Effector memory CD8-positive, alpha-beta T cell (primary cell): ENCODE measurements around the gene LMNB1.
"Not testable (repeated sequence)": the region's sequence is repeated elsewhere in the genome, so short reads cannot be mapped to it uniquely, and the experiment has no call there.

Experiments used
- ATAC-seq: fragments of 150-1000 bp; cut with Tn5 transposase; replicated peaks from 2 replicates; pipeline ENCODE4 v1.10.0; 2021; ENCODE audit warnings: mild to moderate bottlenecking, moderate library complexity
- DNase-seq, 3 experiments: peaks; one replicate each; pipeline ENCODE4 v3.0.0; 2021
- H3K27ac Mint-ChIP-seq, 2 donors: one replicate each; pipeline ENCODE4 v1.8.0; 2022; ENCODE audit warnings: mild to moderate bottlenecking in 2 of 2, mixed read lengths in 2 of 2, moderate library complexity in 2 of 2
- H3K27me3 Mint-ChIP-seq, 2 donors: one replicate each; pipeline ENCODE4 v1.8.0; 2022; ENCODE audit warnings: mixed read lengths in 2 of 2
- H3K36me3 Mint-ChIP-seq: one replicate; pipeline ENCODE4 v1.8.0; 2022; ENCODE audit warnings: mild to moderate bottlenecking, moderate library complexity, mixed read lengths; ENCODE audit not compliant: insufficient read depth
- H3K4me1 Mint-ChIP-seq, 2 donors: one replicate each; pipeline ENCODE4 v1.8.0; 2022; ENCODE audit warnings: low read depth in 2 of 2, mixed read lengths in 2 of 2
- H3K4me3 Mint-ChIP-seq, 2 donors: one replicate each; pipeline ENCODE4 v1.8.0; 2022; ENCODE audit warnings: mild to moderate bottlenecking in 2 of 2, mixed read lengths in 2 of 2, moderate library complexity in 2 of 2
- H3K9me3 Mint-ChIP-seq, 2 donors: one replicate each; pipeline ENCODE4 v1.8.0; 2022; ENCODE audit warnings: mixed read lengths in 2 of 2

LMNB1 gene

DNA sequence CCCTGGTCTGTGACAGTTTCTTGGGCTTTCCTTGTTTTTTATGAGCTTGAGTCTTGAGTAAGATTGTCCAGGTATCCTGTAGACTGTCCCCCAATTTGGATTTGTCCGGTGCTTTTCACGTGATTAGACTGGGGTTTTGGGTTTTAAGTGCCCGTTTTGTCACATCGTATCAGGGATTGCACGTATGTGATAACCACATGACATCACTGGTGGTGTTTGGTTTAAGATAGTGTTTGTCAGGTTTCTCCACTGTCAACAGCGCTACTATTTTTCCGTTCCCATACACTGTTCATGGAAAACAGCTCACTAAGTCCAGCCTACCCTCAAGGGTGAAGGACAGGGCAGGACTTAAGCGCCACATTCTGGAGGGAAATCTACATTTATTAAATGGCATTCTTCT is 39.7 kb downstream of the LMNB1 start:
- no peaks in the 10 kb centered on the region for H3K27me3 Mint-ChIP-seq
- ATAC-seq (peak; percentile 65), DNase-seq (peak; percentile 5 to 21 (median 7))
- H3K27ac Mint-ChIP-seq, result peak overlapping the region; percentile 1 to 88
- H3K4me1 Mint-ChIP-seq, result peaks cover 5 to 21% of the 10 kb centered on the region in 2 donors
- H3K9me3 Mint-ChIP-seq, result no peaks in the 10 kb centered on the region
- H3K4me3 Mint-ChIP-seq, result peak overlapping the region in 1 of 2 donors; percentile 19
- peaks cover 47% of the 10 kb centered on the region for H3K36me3 Mint-ChIP-seq

DNA sequence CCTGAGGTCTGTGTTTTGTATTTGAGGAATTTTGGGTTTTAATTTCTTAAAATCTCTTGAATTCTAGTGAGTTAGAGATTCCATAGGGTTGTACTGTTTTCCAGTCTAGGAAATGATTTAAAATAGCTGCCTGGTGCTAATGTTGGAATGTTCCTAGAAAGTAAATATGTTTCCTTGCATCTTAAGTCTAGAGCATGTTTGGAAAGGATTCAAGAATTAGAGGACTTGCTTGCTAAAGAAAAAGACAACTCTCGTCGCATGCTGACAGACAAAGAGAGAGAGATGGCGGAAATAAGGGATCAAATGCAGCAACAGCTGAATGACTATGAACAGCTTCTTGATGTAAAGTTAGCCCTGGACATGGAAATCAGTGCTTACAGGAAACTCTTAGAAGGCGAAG is 41.8 kb downstream of the LMNB1 start:
- Mint-ChIP-seq H3K36me3 (peaks cover 34% of the 10 kb centered on the region), H3K9me3 (no peaks in the 10 kb centered on the region), H3K27ac (no peak overlapping the region), H3K4me1 (peaks cover 0 to 14% of the 10 kb centered on the region in 2 donors), H3K27me3 (no peaks in the 10 kb centered on the region), H3K4me3 (no peak overlapping the region)
- no peak for DNase-seq
- no peak for ATAC-seq

DNA sequence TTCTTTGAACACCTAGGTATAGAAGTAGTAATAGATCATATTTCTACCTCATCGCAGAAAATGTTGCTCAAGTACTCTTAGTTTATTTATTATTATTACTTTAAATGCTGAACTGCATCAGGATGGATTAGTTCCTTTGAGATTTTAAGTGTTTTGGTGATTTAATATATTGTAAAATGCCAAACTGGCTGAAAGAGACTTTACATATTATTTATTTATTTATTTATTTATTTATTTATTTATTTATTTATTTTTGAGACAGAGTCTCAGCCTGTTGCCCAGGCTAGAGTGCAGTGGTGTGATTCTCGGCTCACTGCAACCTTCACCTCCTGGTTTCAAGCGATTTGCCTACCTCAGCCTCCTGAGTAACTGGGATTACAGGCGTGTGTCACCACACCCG is 42.3 kb downstream of the LMNB1 start:
- ATAC-seq (no peak), DNase-seq (no peak)
- H3K27ac Mint-ChIP-seq, result no peak overlapping the region
- H3K36me3 Mint-ChIP-seq, result peaks cover 29% of the 10 kb centered on the region
- H3K4me1 Mint-ChIP-seq, result peaks cover 0 to 14% of the 10 kb centered on the region in 2 donors
- H3K27me3 Mint-ChIP-seq, result no peaks in the 10 kb centered on the region
- H3K9me3 Mint-ChIP-seq, result no peaks in the 10 kb centered on the region
- H3K4me3 Mint-ChIP-seq, result no peak overlapping the region

DNA sequence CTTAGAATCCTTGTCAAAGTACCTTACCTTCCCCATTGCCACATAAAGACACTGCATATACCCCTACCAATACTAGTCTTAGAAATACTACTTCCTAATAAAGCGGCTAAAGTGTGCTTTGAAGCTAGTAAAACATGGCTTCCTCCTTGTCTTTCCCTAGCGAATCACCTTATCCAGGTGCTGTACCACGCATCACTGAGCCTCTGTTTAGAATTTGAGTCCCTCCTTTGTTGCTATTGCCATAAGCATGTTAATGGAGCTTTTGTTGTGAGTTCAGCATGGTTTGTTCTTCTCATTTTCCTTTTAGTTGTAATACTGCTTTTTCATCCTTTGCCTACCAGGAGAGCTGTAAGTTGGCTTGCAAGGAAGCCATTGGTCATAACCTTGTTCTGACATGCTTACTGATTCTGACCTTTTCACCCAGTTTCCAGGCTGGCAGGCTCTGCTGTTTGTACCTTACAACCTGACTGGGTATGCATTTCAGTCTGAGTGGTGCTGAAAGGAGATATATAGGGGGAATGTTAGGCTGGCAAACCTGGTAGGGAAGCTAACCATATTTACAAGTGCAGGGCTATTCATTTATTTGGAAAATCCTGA is 49.8 kb downstream of the LMNB1 start:
- Mint-ChIP-seq H3K9me3 (no peaks in the 10 kb centered on the region), H3K4me1 (no peaks in the 10 kb centered on the region), H3K36me3 (peaks cover 17% of the 10 kb centered on the region), H3K27ac (no peak overlapping the region), H3K4me3 (no peak overlapping the region), H3K27me3 (no peaks in the 10 kb centered on the region)
- no peak for ATAC-seq
- DNase-seq, result no peak

DNA sequence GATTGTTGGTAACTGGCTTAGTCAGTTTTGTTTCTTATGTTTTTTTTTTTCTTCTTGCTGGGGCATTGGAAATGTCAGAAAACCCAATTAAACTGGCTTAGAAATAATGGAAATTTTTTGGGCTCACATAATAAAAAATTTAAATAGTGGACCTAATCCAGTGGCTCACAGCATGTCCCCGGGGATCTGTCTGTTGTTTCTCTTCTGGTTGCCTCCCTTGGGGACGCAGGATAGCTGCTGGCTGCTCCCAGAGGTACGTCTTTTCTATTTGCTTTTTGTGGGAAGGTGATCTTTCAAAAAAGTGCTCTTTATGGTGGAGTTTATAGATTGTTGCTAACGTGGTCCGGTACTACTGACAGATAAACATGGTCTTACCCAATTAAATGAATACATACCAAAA is 52.2 kb downstream of the LMNB1 start:
- Mint-ChIP-seq H3K4me3 (no peak overlapping the region), H3K27me3 (no peaks in the 10 kb centered on the region), H3K27ac (peak overlapping the region in 1 of 2 donors; percentile 35), H3K4me1 (no peaks in the 10 kb centered on the region), H3K36me3 (peaks cover 25% of the 10 kb centered on the region), H3K9me3 (no peaks in the 10 kb centered on the region)
- ATAC-seq (no peak), DNase-seq (no peak)

DNA sequence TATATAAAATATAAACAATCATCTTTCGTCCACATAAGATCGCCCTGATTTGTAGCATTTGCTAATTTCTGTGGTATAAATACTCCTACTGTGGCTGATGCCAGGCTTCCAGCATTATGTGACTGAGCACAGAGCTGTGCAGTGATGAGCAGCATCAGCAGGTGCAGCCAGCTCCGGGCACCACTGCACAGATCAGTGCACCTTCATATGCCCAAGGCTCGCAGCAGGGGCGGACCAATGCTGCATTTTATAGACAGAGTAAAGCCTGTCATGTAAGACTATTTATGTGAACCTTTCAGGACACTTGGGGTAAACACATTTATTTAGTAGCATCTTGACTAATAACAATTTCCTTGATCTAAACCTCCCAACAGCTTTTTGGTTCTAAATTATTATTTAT is 53.1 kb downstream of the LMNB1 start:
- Mint-ChIP-seq H3K27me3 (no peaks in the 10 kb centered on the region), H3K4me1 (no peaks in the 10 kb centered on the region), H3K4me3 (no peak overlapping the region), H3K9me3 (no peaks in the 10 kb centered on the region), H3K36me3 (peaks cover 29% of the 10 kb centered on the region), H3K27ac (no peak overlapping the region)
- ATAC-seq (no peak), DNase-seq (no peak)

DNA sequence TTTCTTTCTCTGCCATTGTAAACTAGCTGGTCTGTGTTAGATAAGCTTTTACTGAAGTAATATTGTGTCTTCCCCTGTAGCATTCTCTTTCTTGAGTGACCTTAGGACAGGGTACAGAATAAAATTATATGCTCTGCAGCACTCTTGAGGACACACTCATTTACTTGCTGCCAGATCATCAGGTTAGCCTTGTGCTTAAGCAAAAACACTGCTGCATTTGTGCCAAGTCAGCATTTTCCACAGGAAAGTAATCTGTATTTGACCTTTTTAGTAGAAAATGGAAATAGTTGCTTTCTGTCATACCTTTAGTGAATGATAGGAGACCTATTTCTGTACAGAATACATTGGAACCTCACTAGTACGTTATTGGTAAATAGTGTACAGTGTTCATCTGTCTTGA is 54.2 kb downstream of the LMNB1 start:
- ATAC-seq (no peak), DNase-seq (no peak)
- no peaks in the 10 kb centered on the region for H3K27me3 Mint-ChIP-seq
- H3K4me3 Mint-ChIP-seq, result no peak overlapping the region
- no peaks in the 10 kb centered on the region for H3K4me1 Mint-ChIP-seq
- H3K36me3 Mint-ChIP-seq, result peaks cover 33% of the 10 kb centered on the region
- H3K9me3 Mint-ChIP-seq, result no peaks in the 10 kb centered on the region
- peak overlapping the region in 1 of 2 donors; percentile 28 for H3K27ac Mint-ChIP-seq

DNA sequence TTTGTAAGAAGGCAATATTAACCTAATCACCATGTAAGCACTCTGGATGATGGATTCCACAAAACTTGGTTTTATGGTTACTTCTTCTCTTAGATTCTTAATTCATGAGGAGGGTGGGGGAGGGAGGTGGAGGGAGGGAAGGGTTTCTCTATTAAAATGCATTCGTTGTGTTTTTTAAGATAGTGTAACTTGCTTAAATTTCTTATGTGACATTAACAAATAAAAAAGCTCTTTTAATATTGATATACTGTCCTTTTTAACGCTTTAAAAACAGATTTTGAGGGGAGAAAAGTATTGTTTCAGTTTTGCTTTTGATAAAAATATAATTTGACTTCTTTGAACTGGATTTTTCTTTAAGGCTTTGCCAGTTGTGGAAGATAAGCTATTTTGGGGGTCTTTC is 59.8 kb downstream of the LMNB1 start:
- DNase-seq (no peak), ATAC-seq (no peak)
- no peak overlapping the region for H3K27ac Mint-ChIP-seq
- H3K4me1 Mint-ChIP-seq, result no peaks in the 10 kb centered on the region
- no peaks in the 10 kb centered on the region for H3K9me3 Mint-ChIP-seq
- H3K36me3 Mint-ChIP-seq, result peaks cover 31% of the 10 kb centered on the region
- no peak overlapping the region for H3K4me3 Mint-ChIP-seq
- H3K27me3 Mint-ChIP-seq, result no peaks in the 10 kb centered on the region

DNA sequence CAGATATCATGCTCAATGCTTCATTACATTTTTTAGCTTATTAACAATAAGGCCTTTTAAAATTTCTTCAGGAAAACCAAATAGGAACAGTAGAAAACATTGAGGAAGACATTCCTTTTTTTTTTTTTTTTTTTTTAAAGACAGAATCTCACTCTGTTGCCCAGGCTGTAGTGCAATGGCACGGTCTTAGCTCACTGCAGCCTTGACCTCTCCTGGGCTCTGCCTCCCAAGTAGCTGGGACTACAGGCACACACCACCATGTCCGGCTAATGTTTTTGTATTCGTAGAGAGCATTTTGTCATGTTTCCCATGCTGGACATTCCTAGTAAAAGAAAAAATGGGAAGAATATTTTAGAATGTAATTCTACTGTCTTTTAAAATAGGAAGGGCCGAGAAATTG is 60.3 kb downstream of the LMNB1 start:
- H3K4me3 Mint-ChIP-seq, result no peak overlapping the region

DNA sequence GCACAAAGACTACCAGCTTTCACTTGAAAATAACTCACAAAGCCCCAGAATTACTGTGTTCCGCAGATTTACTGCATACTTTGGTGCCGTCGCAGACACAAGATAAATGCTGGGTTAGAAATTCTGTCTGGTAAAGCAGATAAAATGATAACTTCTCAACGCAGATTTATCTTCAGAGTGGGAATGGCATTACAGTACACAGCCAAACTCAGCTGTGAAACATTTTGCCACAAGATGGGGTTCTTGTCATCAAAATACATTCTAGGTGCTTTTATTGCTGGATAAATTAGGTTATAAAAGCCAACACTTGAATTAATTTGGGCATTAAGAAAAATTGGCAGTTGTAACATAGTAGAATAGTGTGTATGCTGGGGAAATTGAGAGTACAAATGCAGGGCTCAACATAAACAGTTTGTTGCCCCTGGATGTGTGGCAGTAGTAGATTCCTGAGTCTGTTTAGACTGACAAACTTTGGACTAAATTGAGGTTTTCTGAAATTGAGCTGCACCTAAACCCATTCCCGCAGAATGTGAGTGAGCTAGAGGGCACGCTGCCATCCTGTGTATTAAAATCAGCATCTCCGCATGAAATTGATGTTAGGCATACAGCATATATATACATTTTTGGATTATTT is 61.1 kb downstream of the LMNB1 start:
- no peak overlapping the region for H3K27ac Mint-ChIP-seq
- ATAC-seq (no peak), DNase-seq (no peak)
- no peaks in the 10 kb centered on the region for H3K27me3 Mint-ChIP-seq
- H3K36me3 Mint-ChIP-seq, result peaks cover 26% of the 10 kb centered on the region
- H3K4me3 Mint-ChIP-seq, result no peak overlapping the region
- H3K9me3 Mint-ChIP-seq, result no peaks in the 10 kb centered on the region
- no peaks in the 10 kb centered on the region for H3K4me1 Mint-ChIP-seq

More for the DNA sequence above, 60.3 kb downstream of the LMNB1 start:
- no peaks in the 10 kb centered on the region for H3K9me3 Mint-ChIP-seq
- ATAC-seq (no peak), DNase-seq (no peak)
- H3K27ac Mint-ChIP-seq, result no peak overlapping the region
- peaks cover 29% of the 10 kb centered on the region for H3K36me3 Mint-ChIP-seq
- no peaks in the 10 kb centered on the region for H3K27me3 Mint-ChIP-seq
- no peaks in the 10 kb centered on the region for H3K4me1 Mint-ChIP-seq

DNA sequence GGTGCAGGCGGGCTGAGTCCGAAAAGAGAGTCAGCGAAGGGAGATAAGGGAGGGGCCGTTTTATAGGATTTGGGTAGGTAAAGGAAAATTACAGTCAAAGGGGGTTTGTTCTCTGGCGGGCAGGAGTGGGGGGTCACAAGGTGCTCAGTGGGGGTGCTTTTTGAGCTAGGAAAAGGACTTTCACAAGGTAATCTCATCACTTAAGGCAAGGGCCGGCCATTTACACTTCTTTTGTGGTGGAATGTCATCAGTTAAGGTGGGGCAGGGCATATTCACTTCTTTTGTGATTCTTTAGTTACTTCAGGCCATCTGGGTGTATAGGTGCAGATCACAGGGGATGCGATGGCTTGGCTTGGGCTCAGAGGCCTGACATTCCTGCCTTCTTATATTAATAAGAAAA is 62.5 kb downstream of the LMNB1 start:
- not testable (repeated sequence) for DNase-seq, H3K27me3 Mint-ChIP-seq, H3K4me1 Mint-ChIP-seq, H3K4me3 Mint-ChIP-seq, H3K9me3 Mint-ChIP-seq, ATAC-seq
- Mint-ChIP-seq H3K36me3 (peaks cover 19% of the 10 kb centered on the region), H3K27ac (peak overlapping the region in 1 of 2 donors; percentile 14)

DNA sequence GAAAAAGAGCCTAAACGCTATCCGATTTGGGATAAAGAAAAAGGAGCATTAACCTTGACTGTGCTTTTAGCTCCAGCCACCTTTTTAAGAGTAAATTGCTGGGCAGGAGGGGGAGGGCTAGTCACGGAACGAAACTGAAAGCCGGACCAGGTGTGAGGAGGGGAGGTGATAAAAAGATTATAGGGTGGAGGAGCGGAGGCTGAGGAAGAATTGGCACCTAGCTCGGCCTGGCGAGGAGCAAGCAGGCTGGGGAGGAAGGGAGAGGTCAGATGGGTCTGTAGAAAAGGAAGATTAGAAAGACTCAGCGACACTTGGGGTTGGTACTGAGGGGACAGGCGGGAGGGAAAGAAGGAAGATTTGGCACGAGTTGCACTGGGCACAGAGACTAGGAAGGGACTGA is 66.4 kb downstream of the LMNB1 start:
- not testable (repeated sequence) for H3K27me3 Mint-ChIP-seq, H3K36me3 Mint-ChIP-seq, ATAC-seq, DNase-seq, H3K9me3 Mint-ChIP-seq
- Mint-ChIP-seq H3K4me1 (peaks cover 8 to 20% of the 10 kb centered on the region in 2 donors), H3K4me3 (peak overlapping the region in 1 of 2 donors; percentile 49), H3K27ac (peak overlapping the region; percentile 28 to 33)

DNA sequence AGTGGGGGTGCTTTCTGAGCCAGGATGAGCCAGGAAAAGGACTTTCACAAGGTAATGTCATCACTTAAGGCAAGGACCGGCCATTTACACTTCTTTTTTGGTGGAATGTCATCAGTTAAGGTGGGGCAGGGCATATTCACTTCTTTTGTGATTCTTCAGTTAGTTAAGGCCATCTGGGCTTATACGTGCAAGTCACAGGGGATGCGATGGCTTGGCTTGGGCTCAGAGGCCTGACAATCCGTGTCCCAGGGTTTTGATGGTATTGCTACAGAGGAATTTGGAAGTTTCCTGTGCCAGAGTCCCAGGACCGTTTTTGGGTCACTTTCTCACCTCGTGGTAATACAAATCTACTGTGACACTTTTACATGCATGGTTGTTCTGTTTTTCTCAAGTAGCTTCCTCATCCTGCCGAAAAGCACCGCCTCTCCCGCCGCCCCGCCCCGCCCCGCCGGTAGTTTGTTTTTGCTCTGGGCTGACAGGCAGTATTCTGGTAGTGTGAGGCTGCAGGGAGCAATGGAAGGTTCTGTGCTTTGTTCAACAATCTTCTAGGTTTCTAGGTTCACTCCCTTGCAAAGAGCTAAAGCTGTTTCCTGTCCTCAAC is 68.6 kb downstream of the LMNB1 start:
- ATAC-seq (peak; percentile 81), DNase-seq (peak in 1 of 3 experiments; percentile 11)
- Mint-ChIP-seq H3K27ac (peak overlapping the region; percentile 39 to 77), H3K4me1 (peaks cover 8 to 20% of the 10 kb centered on the region in 2 donors), H3K4me3 (peak overlapping the region in 1 of 2 donors; percentile 43)
- H3K9me3 Mint-ChIP-seq, H3K27me3 Mint-ChIP-seq, H3K36me3 Mint-ChIP-seq: not testable (repeated sequence)

DNA sequence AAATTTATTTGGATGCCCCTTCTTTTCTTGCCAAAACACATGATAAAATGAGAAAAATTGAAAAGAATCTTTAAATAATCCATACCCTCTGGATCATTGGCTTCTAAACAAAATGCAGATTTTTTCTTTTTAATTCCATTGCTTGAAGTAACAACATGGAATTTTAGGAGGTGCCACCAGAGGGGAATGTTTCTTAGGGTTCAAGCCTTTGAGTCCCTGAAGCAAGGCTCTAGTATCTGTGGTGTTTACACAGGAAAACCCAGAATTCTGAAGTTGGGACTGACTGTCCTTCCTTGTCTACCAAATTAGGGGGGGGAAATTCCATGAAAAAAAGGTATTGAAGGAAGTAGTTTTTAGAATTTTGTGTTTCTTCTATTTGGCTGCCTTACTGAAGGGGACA is 69.4 kb downstream of the LMNB1 start:
- Mint-ChIP-seq H3K36me3 (peaks cover 3% of the 10 kb centered on the region), H3K4me3 (peak overlapping the region in 1 of 2 donors; percentile 43), H3K9me3 (no peaks in the 10 kb centered on the region), H3K4me1 (peaks cover 9 to 22% of the 10 kb centered on the region in 2 donors), H3K27ac (peak overlapping the region in 1 of 2 donors; percentile 77), H3K27me3 (no peaks in the 10 kb centered on the region)
- DNase-seq (no peak), ATAC-seq (no peak)
